ENCODE measurements around the gene RPS21. TPM values are rescaled to one million over a fixed set of nuclear protein-coding genes. Genes with fewer than 3 reads are reported as not detected.

RPS21 gene
- total and polyA plus RNA-seq, 4 donors: 222 to 4,827 (median 2,651) TPM

DNA sequence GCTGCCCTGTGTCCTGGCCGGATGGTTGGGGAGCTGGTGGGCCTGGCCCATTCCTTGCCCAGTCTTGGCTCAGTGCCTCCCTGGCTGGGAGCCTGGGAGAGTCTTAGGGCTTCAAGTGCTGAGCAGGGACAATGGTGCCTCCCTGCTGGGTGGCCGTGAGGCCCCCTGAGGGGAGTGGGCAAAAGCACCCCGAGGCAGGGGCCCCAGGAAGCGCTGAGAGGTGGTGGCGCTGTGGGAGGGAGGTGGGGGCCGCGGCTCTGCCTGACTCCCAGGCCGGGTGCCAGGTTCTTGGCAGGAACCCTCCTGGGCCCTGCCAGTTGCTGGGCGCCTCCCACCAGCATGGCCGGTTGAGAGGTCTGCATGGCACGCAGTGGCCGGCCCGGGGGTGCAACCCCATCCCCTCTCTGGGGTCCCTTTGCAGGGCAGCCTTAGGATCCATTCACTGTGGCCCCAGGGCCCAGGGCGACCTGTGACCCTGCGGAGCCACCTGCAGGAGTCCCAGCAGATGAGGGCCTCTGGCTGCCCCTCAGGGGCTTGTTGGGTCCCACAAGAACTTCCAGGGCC, 9.2 kb upstream of the RPS21 start:
- Histone ChIP-seq H3K4me1 (ENCODE audit: control insufficient read depth in 5 of 5, insufficient read depth in 5 of 5, low read length in 5 of 5) (peaks cover 0 to 60% (median 32%) of the 10 kb centered on the region in 5 donors), H3K36me3 (ENCODE audit: control insufficient read depth in 4 of 4, insufficient read depth in 4 of 4, low read length in 4 of 4) (peaks cover 0 to 7% (median 3%) of the 10 kb centered on the region in 4 donors), H3K9ac (ENCODE audit: insufficient read depth in 1 of 2, low read length in 2 of 2) (peak overlapping the region in 1 of 2 donors; percentile 23), H3K9me3 (ENCODE audit: control insufficient read depth in 4 of 4, insufficient read depth in 3 of 4, low read length in 3 of 4) (no peaks in the 10 kb centered on the region), H3K27ac (ENCODE audit: low read depth in 1 of 2, low read length in 1 of 2) (peak overlapping the region in 1 of 2 donors; percentile 77), H3K27me3 (ENCODE audit: control insufficient read depth in 3 of 3, insufficient read depth in 3 of 3, low read length in 2 of 3) (no peaks in the 10 kb centered on the region), H3K4me3 (no peak overlapping the region)
- TF ChIP-seq, protein P1, sequence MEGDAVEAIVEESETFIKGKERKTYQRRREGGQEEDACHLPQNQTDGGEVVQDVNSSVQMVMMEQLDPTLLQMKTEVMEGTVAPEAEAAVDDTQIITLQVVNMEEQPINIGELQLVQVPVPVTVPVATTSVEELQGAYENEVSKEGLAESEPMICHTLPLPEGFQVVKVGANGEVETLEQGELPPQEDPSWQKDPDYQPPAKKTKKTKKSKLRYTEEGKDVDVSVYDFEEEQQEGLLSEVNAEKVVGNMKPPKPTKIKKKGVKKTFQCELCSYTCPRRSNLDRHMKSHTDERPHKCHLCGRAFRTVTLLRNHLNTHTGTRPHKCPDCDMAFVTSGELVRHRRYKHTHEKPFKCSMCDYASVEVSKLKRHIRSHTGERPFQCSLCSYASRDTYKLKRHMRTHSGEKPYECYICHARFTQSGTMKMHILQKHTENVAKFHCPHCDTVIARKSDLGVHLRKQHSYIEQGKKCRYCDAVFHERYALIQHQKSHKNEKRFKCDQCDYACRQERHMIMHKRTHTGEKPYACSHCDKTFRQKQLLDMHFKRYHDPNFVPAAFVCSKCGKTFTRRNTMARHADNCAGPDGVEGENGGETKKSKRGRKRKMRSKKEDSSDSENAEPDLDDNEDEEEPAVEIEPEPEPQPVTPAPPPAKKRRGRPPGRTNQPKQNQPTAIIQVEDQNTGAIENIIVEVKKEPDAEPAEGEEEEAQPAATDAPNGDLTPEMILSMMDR (IDR thresholded peaks at IDR 0.05; ENCODE audit: control extremely low read depth, extremely low read depth): no peak
- WGBS, 2 donors: 51 to 75% methylated on average over 15 of the region's 15 CpGs
- ATAC-seq (ENCODE audit: insufficient read depth, low FRiP score) (no peak), DNase-seq (peak; percentile 51 to 67 (median 60))

GRCh38 chr20:62378215-62378614, 8.7 kb upstream of the RPS21 start:
- peaks cover 0 to 60% (median 32%) of the 10 kb centered on the region in 5 donors for H3K4me1 ChIP-seq (ENCODE audit: control insufficient read depth in 5 of 5, insufficient read depth in 5 of 5, low read length in 5 of 5)

DNA sequence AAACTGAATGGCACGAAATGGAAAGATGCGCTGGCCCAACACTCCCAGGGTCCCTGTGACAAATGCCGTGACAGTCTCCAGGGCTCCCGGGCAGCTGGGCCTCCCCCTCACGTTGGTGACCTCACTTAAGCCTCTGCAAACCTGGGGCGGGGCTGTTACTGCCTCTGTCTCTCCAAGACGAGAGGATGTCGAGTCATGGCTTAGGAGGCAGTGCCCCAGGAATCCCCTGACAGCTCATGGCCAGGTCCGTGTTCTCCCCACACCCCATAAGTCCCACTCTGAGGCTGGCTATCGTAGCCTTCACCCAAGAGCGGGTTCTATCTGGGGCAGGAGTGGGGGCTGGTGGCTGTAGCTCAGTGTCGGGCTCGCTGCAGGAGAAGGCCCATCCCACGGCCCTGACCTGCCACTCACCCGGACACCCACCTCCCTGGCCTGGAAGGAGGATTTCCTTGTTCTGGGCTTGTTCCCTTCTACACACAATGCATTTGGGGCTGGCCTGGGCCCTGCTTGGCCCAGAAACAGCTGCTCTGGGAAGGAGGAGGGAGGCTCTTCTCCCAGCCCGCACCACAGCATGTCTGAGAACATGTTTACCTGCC, 5.6 kb upstream of the RPS21 start:
- Histone ChIP-seq H3K27ac (ENCODE audit: low read depth in 1 of 2, low read length in 1 of 2) (peak overlapping the region; percentile 81 to 86), H3K9me3 (ENCODE audit: control insufficient read depth in 4 of 4, insufficient read depth in 3 of 4, low read length in 3 of 4) (no peaks in the 10 kb centered on the region), H3K27me3 (ENCODE audit: control insufficient read depth in 3 of 3, insufficient read depth in 3 of 3, low read length in 2 of 3) (no peaks in the 10 kb centered on the region), H3K4me3 (no peak overlapping the region), H3K36me3 (ENCODE audit: control insufficient read depth in 4 of 4, insufficient read depth in 4 of 4, low read length in 4 of 4) (peaks cover 0 to 7% (median 3%) of the 10 kb centered on the region in 4 donors), H3K4me1 (ENCODE audit: control insufficient read depth in 5 of 5, insufficient read depth in 5 of 5, low read length in 5 of 5) (peaks cover 2 to 47% (median 26%) of the 10 kb centered on the region in 5 donors), H3K9ac (ENCODE audit: insufficient read depth in 1 of 2, low read length in 2 of 2) (no peak overlapping the region)
- no peak for DNase-seq
- ATAC-seq (ENCODE audit: insufficient read depth, low FRiP score): no peak
- TF ChIP-seq, protein P1 (IDR thresholded peaks at IDR 0.05; ENCODE audit: control extremely low read depth, extremely low read depth): no peak
- 59 to 71% methylated on average over 16 of the region's 16 CpGs for WGBS, 2 donors

More at GRCh38 chr20:62378215-62378614, 8.7 kb upstream of the RPS21 start:
- no peak overlapping the region for H3K9ac ChIP-seq (ENCODE audit: insufficient read depth in 1 of 2, low read length in 2 of 2)
- TF ChIP-seq, protein P1 (IDR thresholded peaks at IDR 0.05; ENCODE audit: control extremely low read depth, extremely low read depth): no peak
- DNase-seq: peak; percentile 51 to 60 (median 59)
- peak overlapping the region in 1 of 2 donors; percentile 77 for H3K27ac ChIP-seq (ENCODE audit: low read depth in 1 of 2, low read length in 1 of 2)
- H3K27me3 ChIP-seq (ENCODE audit: control insufficient read depth in 3 of 3, insufficient read depth in 3 of 3, low read length in 2 of 3): no peaks in the 10 kb centered on the region
- WGBS, 2 donors: 63 to 83% methylated on average over 22 of the region's 22 CpGs
- H3K36me3 ChIP-seq (ENCODE audit: control insufficient read depth in 4 of 4, insufficient read depth in 4 of 4, low read length in 4 of 4): peaks cover 0 to 7% (median 3%) of the 10 kb centered on the region in 4 donors
- H3K9me3 ChIP-seq (ENCODE audit: control insufficient read depth in 4 of 4, insufficient read depth in 3 of 4, low read length in 3 of 4): no peaks in the 10 kb centered on the region
- ATAC-seq (ENCODE audit: insufficient read depth, low FRiP score): no peak
- no peak overlapping the region for H3K4me3 ChIP-seq
